Vagina (tissue), 2 donors: Measurements from ENCODE around the gene ACADL. TPM values are rescaled to one million over a fixed set of nuclear protein-coding genes. Genes with fewer than 3 reads are reported as not detected.
"Not testable (repeated sequence)": the region's sequence is repeated elsewhere in the genome, so short reads cannot be mapped to it uniquely, and the experiment has no call there.

Experiments
- DNase-seq, 2 donors: peaks; one replicate each; pipeline ENCODE4 v3.0.0-alpha.2; 2017; ENCODE audit errors: extremely low spot score in 2 of 2
- H3K27ac ChIP-seq: fragments of 200-600 bp; sonication (generic); one replicate; pipeline ENCODE4 v1.5.1; 2019
- H3K27me3 ChIP-seq: fragments of 200-600 bp; sonication (generic); one replicate; pipeline ENCODE4 v1.5.1; 2019
- H3K36me3 ChIP-seq, 2 donors: fragments of 200-600 bp; sonication (generic); one replicate each; pipeline ENCODE4 v1.5.1; 2017 to 2019
- H3K4me1 ChIP-seq: fragments of 200-600 bp; sonication (generic); one replicate; pipeline ENCODE4 v1.5.1; 2019
- H3K4me3 ChIP-seq, 2 donors: fragments of 200-600 bp; sonication (generic); 1 replicate in 1 of 2; 2 replicates in 1 of 2; pipeline ENCODE4 v1.5.1; 2016 to 2019
- H3K9me3 ChIP-seq: fragments of 200-600 bp; sonication (generic); one replicate; pipeline ENCODE4 v1.5.1; 2019
- POLR2A ChIP-seq, 2 donors: fragments of 450-650 bp; IDR thresholded peaks; one replicate each; pipeline ENCODE4 v1.6.1; 2017; ENCODE audit warnings: antibody characterized with exemption in 2 of 2, mild to moderate bottlenecking in 2 of 2, moderate library complexity in 2 of 2
- POLR2AphosphoS5 ChIP-seq, 2 donors: sonication (generic); formaldehyde crosslinking; IDR thresholded peaks; one replicate each; pipeline ENCODE4 v1.9.0; 2017; ENCODE audit warnings: antibody characterized with exemption in 2 of 2, mild to moderate bottlenecking in 2 of 2, low read depth in 1 of 2; ENCODE audit not compliant: insufficient read depth in 1 of 2
- intact Hi-C: fragments of 100-400 bp; cut with DNase I; formaldehyde crosslinking; loops from one replicate; pipeline ENCODE4 v1.15.1; 2023
- total RNA-seq: library from RNA; depleted of rRNA; stranded (reverse); fragments of >200 nt; gene quantifications from one replicate; pipeline ENCODE4 v1.2.3, GENCODE V29; 2016
- TF ChIP-seq, protein P1 (sequence below), 3 experiments: fragments of 450-650 bp in 2 of 3; fragments of 200-600 bp in 1 of 3; sonication (generic) in 1 of 3; IDR thresholded peaks; one replicate each; pipeline ENCODE4 v1.5.1; 2017 to 2019; ENCODE audit warnings: antibody characterized with exemption in 3 of 3, mild to moderate bottlenecking in 2 of 3, moderate library complexity in 2 of 3

The ACADL gene
- total RNA-seq, 1 donor from 2014 or later: 10.6 TPM

GRCh38 chr2:210177769-210178168, 47.5 kb downstream of the ACADL start:
- no peak overlapping the region for H3K27ac ChIP-seq
- intact Hi-C loops: loop anchor here (10.0 kb wide), 1 partner anchor 173 kb away; the partner anchor contains the start of gene RPE
- H3K4me3 ChIP-seq: no peak overlapping the region
- H3K36me3 ChIP-seq: no peaks in the 10 kb centered on the region
- H3K27me3 ChIP-seq: no peaks in the 10 kb centered on the region
- no peak for DNase-seq
- H3K9me3 ChIP-seq: no peaks in the 10 kb centered on the region
- TF ChIP-seq POLR2AphosphoS5 (IDR thresholded peaks at IDR 0.05; ENCODE audit: insufficient read depth in 1 of 2, low read depth in 1 of 2): no peak
- no peak for TF ChIP-seq POLR2A (IDR thresholded peaks at IDR 0.05)
- TF ChIP-seq, protein P1, sequence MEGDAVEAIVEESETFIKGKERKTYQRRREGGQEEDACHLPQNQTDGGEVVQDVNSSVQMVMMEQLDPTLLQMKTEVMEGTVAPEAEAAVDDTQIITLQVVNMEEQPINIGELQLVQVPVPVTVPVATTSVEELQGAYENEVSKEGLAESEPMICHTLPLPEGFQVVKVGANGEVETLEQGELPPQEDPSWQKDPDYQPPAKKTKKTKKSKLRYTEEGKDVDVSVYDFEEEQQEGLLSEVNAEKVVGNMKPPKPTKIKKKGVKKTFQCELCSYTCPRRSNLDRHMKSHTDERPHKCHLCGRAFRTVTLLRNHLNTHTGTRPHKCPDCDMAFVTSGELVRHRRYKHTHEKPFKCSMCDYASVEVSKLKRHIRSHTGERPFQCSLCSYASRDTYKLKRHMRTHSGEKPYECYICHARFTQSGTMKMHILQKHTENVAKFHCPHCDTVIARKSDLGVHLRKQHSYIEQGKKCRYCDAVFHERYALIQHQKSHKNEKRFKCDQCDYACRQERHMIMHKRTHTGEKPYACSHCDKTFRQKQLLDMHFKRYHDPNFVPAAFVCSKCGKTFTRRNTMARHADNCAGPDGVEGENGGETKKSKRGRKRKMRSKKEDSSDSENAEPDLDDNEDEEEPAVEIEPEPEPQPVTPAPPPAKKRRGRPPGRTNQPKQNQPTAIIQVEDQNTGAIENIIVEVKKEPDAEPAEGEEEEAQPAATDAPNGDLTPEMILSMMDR (IDR thresholded peaks at IDR 0.05): no peak
- H3K4me1 ChIP-seq: peaks cover under 1% of the 10 kb centered on the region

DNA sequence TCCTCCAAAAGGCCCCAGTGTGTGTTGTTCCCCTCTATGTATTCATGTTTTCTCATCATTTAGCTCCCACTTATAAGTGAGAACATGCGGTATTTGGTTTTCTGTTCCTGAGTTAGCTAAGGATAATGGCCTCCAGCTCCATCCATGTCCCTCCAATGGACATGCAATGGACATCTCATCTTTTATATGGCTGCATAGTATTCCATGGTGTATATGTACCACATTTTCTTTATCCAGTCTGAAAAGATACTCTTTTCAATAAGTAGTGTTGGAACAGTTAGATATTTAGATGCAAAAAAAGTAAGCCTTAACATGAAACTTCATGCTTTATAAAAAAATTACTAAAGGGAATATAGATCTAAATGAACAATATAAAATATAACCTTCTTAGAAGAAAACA, 48.1 kb downstream of the ACADL start:
- intact Hi-C loops: loop anchor here (10.0 kb wide), 1 partner anchor 172 kb away; the partner anchor contains the start of gene RPE
- H3K4me1 ChIP-seq, H3K4me3 ChIP-seq, H3K27ac ChIP-seq, H3K36me3 ChIP-seq, DNase-seq, H3K27me3 ChIP-seq, H3K9me3 ChIP-seq: not testable (repeated sequence)

GRCh38 chr2:210174086-210174485, 51.2 kb downstream of the ACADL start:
- Histone ChIP-seq H3K27ac (no peak overlapping the region), H3K9me3 (no peaks in the 10 kb centered on the region), H3K4me3 (no peak overlapping the region), H3K4me1 (peaks cover 12% of the 10 kb centered on the region), H3K27me3 (no peaks in the 10 kb centered on the region), H3K36me3 (no peaks in the 10 kb centered on the region)
- no peak for DNase-seq
- intact Hi-C loops: loop anchor here (10.0 kb wide), 1 partner anchor 169 kb away; the partner anchor contains the start of gene RPE
- TF ChIP-seq POLR2A (IDR thresholded peaks at IDR 0.05) (no peak), POLR2AphosphoS5 (IDR thresholded peaks at IDR 0.05; ENCODE audit: insufficient read depth in 1 of 2, low read depth in 1 of 2) (no peak)
- TF ChIP-seq, protein P1 (IDR thresholded peaks at IDR 0.05): no peak

DNA sequence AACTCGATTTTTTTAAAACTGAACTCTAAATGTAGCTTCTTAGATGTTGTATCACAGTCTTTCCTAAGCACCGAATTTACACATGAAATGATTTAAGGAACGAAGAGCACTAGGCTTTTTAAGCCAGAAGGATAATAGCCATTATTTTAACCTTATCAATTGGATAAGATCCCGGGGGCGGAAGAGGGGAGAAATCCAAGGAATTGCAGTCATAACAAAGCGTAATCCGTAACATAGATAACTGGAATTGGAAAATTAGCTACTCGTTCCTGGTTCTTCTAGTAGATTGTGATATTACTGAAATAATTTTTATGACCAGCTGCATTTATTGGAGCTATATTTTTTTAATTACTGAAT, 53.0 kb downstream of the ACADL start:
- TF ChIP-seq, protein P1 (IDR thresholded peaks at IDR 0.05): no peak
- TF ChIP-seq POLR2A (IDR thresholded peaks at IDR 0.05) (no peak), POLR2AphosphoS5 (IDR thresholded peaks at IDR 0.05; ENCODE audit: insufficient read depth in 1 of 2, low read depth in 1 of 2) (no peak)
- Histone ChIP-seq H3K36me3 (no peaks in the 10 kb centered on the region), H3K9me3 (no peaks in the 10 kb centered on the region), H3K4me1 (peaks cover 31% of the 10 kb centered on the region), H3K27me3 (no peaks in the 10 kb centered on the region), H3K4me3 (peak overlapping the region; percentile 92 to 98), H3K27ac (peak overlapping the region; percentile 100)
- DNase-seq: no peak
- intact Hi-C loops: loop anchor here (10.0 kb wide), 1 partner anchor 167 kb away; the partner anchor contains the start of gene RPE

DNA sequence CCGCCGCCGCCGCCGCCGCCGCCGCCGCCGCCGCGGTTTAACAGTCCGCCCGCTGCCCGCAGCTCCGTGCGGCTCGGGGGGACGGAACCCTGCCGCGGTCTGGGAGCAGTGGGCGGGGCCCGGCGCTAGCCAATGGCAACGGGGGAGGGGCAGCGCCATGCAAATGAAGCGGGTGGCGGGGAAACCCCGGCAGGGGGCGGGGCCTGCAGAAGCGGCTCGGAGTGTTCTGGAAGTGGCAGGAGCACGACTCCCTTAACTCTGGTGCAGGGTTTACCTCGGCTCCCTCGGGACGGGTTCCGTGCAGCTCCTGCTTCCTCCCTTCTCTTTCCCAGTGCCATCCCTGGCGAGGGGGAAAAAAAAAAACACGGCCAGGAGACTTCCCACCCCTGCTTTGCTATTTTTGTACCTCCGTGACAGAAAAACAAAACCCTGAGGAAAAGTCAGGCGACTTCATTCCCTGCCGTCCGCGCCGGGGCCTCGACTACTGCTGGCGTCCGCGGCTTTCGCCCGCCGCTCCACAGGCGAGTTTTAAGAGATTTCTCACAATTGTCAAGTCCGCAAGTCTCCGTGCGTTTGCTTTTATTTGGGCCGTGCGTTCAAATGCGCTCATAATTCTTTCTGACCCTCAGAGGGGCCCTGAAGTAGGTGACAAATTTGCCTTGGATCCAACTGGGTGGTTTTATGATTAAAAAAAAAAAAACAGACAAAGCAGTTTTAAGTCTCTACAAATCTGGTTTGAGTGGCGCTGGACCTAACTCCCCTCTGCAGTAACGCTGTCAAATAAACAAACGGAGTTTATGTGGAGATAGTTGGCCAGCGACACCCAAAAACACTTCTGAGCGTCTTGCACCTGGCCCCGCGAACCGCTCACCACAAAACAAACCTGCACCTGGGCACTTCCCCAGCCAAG, 53.7 kb downstream of the ACADL start, which contains the start of gene KANSL1L:
KANSL1L (minus strand) TSS at position 101 of the 910 bp plus-strand sequence. CDS start 16,827 bp downstream, outside the sequence.
- H3K9me3 ChIP-seq: no peaks in the 10 kb centered on the region
- TF ChIP-seq POLR2A (IDR thresholded peaks at IDR 0.05): peak; percentile 71 to 95
- TF ChIP-seq POLR2AphosphoS5 (IDR thresholded peaks at IDR 0.05; ENCODE audit: insufficient read depth in 1 of 2, low read depth in 1 of 2): peak; percentile 83 to 93
- TF ChIP-seq, protein P1 (IDR thresholded peaks at IDR 0.05): no peak
- H3K36me3 ChIP-seq: no peaks in the 10 kb centered on the region
- peak within 1 kb of the TSS; percentile 92 to 98 for H3K4me3 ChIP-seq
- DNase-seq: peak; percentile 97 to 99
- H3K4me1 ChIP-seq: peaks cover 37% of the 10 kb centered on the region
- no peaks in the 10 kb centered on the region for H3K27me3 ChIP-seq
- intact Hi-C loops: loop anchor here (10.0 kb wide), 1 partner anchor 167 kb away; the partner anchor contains the start of gene RPE
- peak within 1 kb of the TSS; percentile 100 for H3K27ac ChIP-seq
